ENCODE results near the gene CXCR6.

GRCh38 chr3:45992821-45993221 lies 49.6 kb downstream of the CXCR6 start:
- no peak for TF ChIP-seq POLR2A (IDR thresholded peaks at IDR 0.05)
- no peak for TF ChIP-seq CTCF (IDR thresholded peaks at IDR 0.05)

Measured in lower leg skin (tissue), 3 donors.